Parathyroid adenoma (tissue), 2 donors: ENCODE measurements around the gene OCA2.

Experiments
- H2AFZ ChIP-seq: fragments of 300-600 bp; sonication (generic); one replicate; pipeline ENCODE4 v1.7.0; 2017; ENCODE audit warnings: antibody characterized with exemption, mild to moderate bottlenecking
- H3K27ac ChIP-seq: fragments of 300-600 bp; sonication (generic); one replicate; pipeline ENCODE4 v1.7.0; 2017
- H3K27me3 ChIP-seq: fragments of 300-600 bp; sonication (generic); one replicate; pipeline ENCODE4 v1.7.0; 2017; ENCODE audit warnings: low read length; ENCODE audit not compliant: control insufficient read depth, insufficient read depth
- H3K36me3 ChIP-seq: fragments of 300-600 bp; sonication (generic); one replicate; pipeline ENCODE4 v1.7.0; 2017; ENCODE audit warnings: low read length; ENCODE audit not compliant: control insufficient read depth, insufficient read depth
- H3K4me1 ChIP-seq: fragments of 300-600 bp; sonication (generic); one replicate; pipeline ENCODE4 v1.7.0; 2017; ENCODE audit warnings: control low read depth
- H3K4me2 ChIP-seq: fragments of 300-600 bp; sonication (generic); one replicate; pipeline ENCODE4 v1.7.0; 2017; ENCODE audit warnings: low read length
- H3K4me3 ChIP-seq: fragments of 300-600 bp; sonication (generic); one replicate; pipeline ENCODE4 v1.7.0; 2017; ENCODE audit warnings: low read depth, low read length
- H3K79me2 ChIP-seq: fragments of 300-600 bp; sonication (generic); one replicate; pipeline ENCODE4 v1.7.0; 2017; ENCODE audit warnings: control low read depth
- H3K9ac ChIP-seq: fragments of 300-600 bp; sonication (generic); one replicate; pipeline ENCODE4 v1.7.0; 2017; ENCODE audit warnings: mild to moderate bottlenecking
- H3K9me3 ChIP-seq: fragments of 300-600 bp; sonication (generic); one replicate; pipeline ENCODE4 v1.7.0; 2017; ENCODE audit warnings: low read length; ENCODE audit not compliant: control insufficient read depth
- CTCF ChIP-seq: fragments of 300-600 bp; sonication (generic); IDR thresholded peaks from one replicate; pipeline ENCODE4 v1.7.0; 2017; ENCODE audit warnings: antibody characterized with exemption, mild to moderate bottlenecking
- donor health status: primary hyperparathyroidism.

OCA2 gene

DNA sequence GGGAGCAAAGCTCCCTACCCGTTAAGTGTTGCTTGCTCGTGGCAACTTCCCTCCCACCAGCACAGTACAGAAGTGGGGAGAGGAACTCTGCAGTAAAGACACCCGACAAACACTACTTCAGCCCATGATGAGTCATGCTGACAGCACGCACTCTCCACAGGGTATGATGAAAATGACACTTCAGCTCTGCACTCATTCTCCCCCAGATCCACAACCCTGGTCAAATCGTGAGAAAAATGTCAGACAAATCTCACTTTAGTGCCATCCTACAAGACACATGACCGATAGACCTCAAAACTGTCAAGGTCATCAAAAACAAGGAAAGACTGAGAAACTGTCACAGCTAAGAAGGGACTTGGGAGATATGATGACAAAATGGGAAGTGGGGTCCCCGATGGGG is 278.9 kb downstream of the OCA2 start:
- Histone ChIP-seq H3K36me3 (no peaks in the 10 kb centered on the region), H3K27me3 (no peaks in the 10 kb centered on the region), H3K4me3 (no peak overlapping the region), H3K79me2 (no peaks in the 10 kb centered on the region), H3K4me2 (no peak overlapping the region), H2AFZ (no peak overlapping the region), H3K9ac (no peak overlapping the region), H3K9me3 (no peaks in the 10 kb centered on the region), H3K4me1 (no peaks in the 10 kb centered on the region), H3K27ac (no peak overlapping the region)
- no peak for TF ChIP-seq CTCF

DNA sequence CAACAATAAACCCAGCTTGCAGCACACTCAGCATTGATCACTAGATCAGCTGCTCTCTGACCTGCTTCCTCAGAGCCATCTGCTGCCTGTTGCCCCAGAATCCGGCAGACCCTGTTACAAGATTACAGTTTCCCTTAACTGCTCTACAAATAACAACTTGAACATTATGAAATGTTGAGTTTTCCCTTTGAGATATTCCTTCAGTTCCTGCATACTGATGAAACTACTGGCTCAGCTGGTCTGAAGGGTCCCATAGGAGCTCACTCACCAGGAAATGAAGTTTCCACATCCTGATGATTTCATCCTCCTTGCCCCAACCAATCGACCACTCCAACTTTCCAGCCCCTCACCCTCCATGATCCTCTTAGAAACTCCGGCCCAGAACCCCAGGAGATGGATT is 281.9 kb downstream of the OCA2 start:
- no peak overlapping the region for H2AFZ ChIP-seq
- H3K36me3 ChIP-seq, result no peaks in the 10 kb centered on the region
- no peak overlapping the region for H3K27ac ChIP-seq
- no peak overlapping the region for H3K4me2 ChIP-seq
- no peak overlapping the region for H3K4me3 ChIP-seq
- no peak overlapping the region for H3K9ac ChIP-seq
- no peaks in the 10 kb centered on the region for H3K27me3 ChIP-seq
- no peaks in the 10 kb centered on the region for H3K9me3 ChIP-seq
- TF ChIP-seq CTCF, result no peak
- no peaks in the 10 kb centered on the region for H3K79me2 ChIP-seq
- no peaks in the 10 kb centered on the region for H3K4me1 ChIP-seq

DNA sequence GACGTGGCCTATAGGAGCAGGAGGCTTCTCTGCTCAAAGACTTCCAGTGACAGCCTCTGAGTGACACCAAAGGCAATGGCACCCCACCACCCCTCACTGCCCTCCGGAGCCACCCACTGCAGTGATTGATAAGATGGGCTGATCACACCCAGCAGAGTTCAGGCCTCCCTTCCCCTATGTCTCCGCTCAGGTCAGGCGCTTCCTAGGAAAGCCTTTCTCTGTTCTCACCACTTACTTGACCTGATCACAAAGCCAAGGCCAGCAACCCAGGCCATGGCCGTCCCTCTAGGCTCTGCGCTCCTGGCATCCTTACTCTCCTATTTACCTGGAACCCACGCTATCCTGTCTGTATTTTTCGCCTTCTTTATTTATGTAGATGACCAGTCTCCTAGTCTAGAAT is 282.3 kb downstream of the OCA2 start:
- Histone ChIP-seq H3K4me1 (no peaks in the 10 kb centered on the region), H3K4me2 (no peak overlapping the region), H2AFZ (no peak overlapping the region), H3K79me2 (no peaks in the 10 kb centered on the region), H3K27me3 (no peaks in the 10 kb centered on the region), H3K4me3 (no peak overlapping the region), H3K9ac (no peak overlapping the region), H3K9me3 (no peaks in the 10 kb centered on the region), H3K36me3 (no peaks in the 10 kb centered on the region), H3K27ac (no peak overlapping the region)
- TF ChIP-seq CTCF, result no peak

GRCh38 chr15:27815035-27815434 is 284.1 kb downstream of the OCA2 start:
- Histone ChIP-seq H3K4me1 (no peaks in the 10 kb centered on the region), H3K27me3 (no peaks in the 10 kb centered on the region), H3K79me2 (no peaks in the 10 kb centered on the region), H3K4me2 (no peak overlapping the region), H3K9ac (no peak overlapping the region), H3K27ac (no peak overlapping the region), H3K4me3 (no peak overlapping the region), H3K9me3 (no peaks in the 10 kb centered on the region), H3K36me3 (no peaks in the 10 kb centered on the region), H2AFZ (no peak overlapping the region)
- TF ChIP-seq CTCF, result no peak

- no peak for TF ChIP-seq CTCF
- no peaks in the 10 kb centered on the region for H3K79me2 ChIP-seq
- H3K27me3 ChIP-seq, result no peaks in the 10 kb centered on the region
- no peak overlapping the region for H3K27ac ChIP-seq
- H3K36me3 ChIP-seq, result no peaks in the 10 kb centered on the region
- no peaks in the 10 kb centered on the region for H3K9me3 ChIP-seq
- no peak overlapping the region for H3K4me3 ChIP-seq
- no peak overlapping the region for H3K4me2 ChIP-seq
- no peaks in the 10 kb centered on the region for H3K4me1 ChIP-seq
- no peak overlapping the region for H2AFZ ChIP-seq
- H3K9ac ChIP-seq, result no peak overlapping the region
Measured at GRCh38 chr15:27813139-27813538, 286.0 kb downstream of the OCA2 start.
